ENCODE measurements around the gene C16orf92.

GRCh38 chr16:30052671-30053372 is 29.8 kb downstream of the C16orf92 start:
- TF ChIP-seq POLR2A (IDR thresholded peaks at IDR 0.05; ENCODE audit: low read depth) (no peak), CTCF (IDR thresholded peaks at IDR 0.05) (peak in 1 of 3 experiments; percentile 28), POLR2AphosphoS5 (IDR thresholded peaks at IDR 0.05) (peak; percentile 76 to 91), EP300 (IDR thresholded peaks at IDR 0.05) (no peak)

Measured in esophagus muscularis mucosa (tissue), 4 donors.